Suprapubic skin (tissue), 4 donors: ENCODE results near the gene FNDC11. TPM values are rescaled to one million over a fixed set of nuclear protein-coding genes. Genes with fewer than 3 reads are reported as not detected.

ENCODE experiments used
- DNase-seq, 2 donors: peaks; one replicate each; pipeline ENCODE4 v3.0.0-alpha.2; 2019; ENCODE audit warnings: low spot score in 2 of 2
- H3K27ac ChIP-seq: fragments of 200-600 bp; sonication (generic); one replicate; pipeline ENCODE4 v1.5.1; 2019
- H3K27me3 ChIP-seq: fragments of 200-600 bp; sonication (generic); one replicate; pipeline ENCODE4 v1.5.1; 2019
- H3K36me3 ChIP-seq: fragments of 200-600 bp; sonication (generic); one replicate; pipeline ENCODE4 v1.5.1; 2019
- H3K4me1 ChIP-seq: fragments of 200-600 bp; sonication (generic); one replicate; pipeline ENCODE4 v1.5.1; 2019
- H3K4me3 ChIP-seq: fragments of 200-600 bp; sonication (generic); one replicate; pipeline ENCODE4 v1.5.1; 2019; ENCODE audit warnings: mild to moderate bottlenecking
- H3K9me3 ChIP-seq: fragments of 200-600 bp; sonication (generic); one replicate; pipeline ENCODE4 v1.5.1; 2019
- CTCF ChIP-seq, 2 donors: fragments of 200-600 bp in 1 of 2; fragments of 450-650 bp in 1 of 2; sonication (generic) in 1 of 2; IDR thresholded peaks; one replicate each; pipeline ENCODE4 v1.5.1; 2016 to 2019; ENCODE audit warnings: antibody characterized with exemption in 2 of 2, mild to moderate bottlenecking in 1 of 2, moderate library complexity in 1 of 2
- EP300 ChIP-seq: sonication (generic); formaldehyde crosslinking; IDR thresholded peaks from one replicate; pipeline ENCODE4 v1.6.1; 2017; ENCODE audit warnings: antibody characterized with exemption
- POLR2A ChIP-seq, 2 donors: fragments of 450-650 bp; IDR thresholded peaks; one replicate each; pipeline ENCODE4 v1.6.1; 2017; ENCODE audit warnings: antibody characterized with exemption in 2 of 2, mild to moderate bottlenecking in 2 of 2, moderate library complexity in 2 of 2
- POLR2AphosphoS5 ChIP-seq, 3 donors: sonication (generic); formaldehyde crosslinking; IDR thresholded peaks; one replicate each; pipeline ENCODE4 v1.6.1; 2017; ENCODE audit warnings: antibody characterized with exemption in 3 of 3
- WGBS: methylation state at CpG from one replicate; pipeline ENCODE4 v1.1.5; 2018; 5-methylcytosine and 5-hydroxymethylcytosine counted together
- total RNA-seq, 4 donors: library from RNA; depleted of rRNA; stranded (reverse); fragments of >200 nt; gene quantifications; one replicate each; pipeline ENCODE4 v1.1.0, GENCODE V29; 2016

The FNDC11 gene
- total RNA-seq, 4 donors from 2014 or later = 0.25 to 0.36 TPM; not detected in 2

DNA sequence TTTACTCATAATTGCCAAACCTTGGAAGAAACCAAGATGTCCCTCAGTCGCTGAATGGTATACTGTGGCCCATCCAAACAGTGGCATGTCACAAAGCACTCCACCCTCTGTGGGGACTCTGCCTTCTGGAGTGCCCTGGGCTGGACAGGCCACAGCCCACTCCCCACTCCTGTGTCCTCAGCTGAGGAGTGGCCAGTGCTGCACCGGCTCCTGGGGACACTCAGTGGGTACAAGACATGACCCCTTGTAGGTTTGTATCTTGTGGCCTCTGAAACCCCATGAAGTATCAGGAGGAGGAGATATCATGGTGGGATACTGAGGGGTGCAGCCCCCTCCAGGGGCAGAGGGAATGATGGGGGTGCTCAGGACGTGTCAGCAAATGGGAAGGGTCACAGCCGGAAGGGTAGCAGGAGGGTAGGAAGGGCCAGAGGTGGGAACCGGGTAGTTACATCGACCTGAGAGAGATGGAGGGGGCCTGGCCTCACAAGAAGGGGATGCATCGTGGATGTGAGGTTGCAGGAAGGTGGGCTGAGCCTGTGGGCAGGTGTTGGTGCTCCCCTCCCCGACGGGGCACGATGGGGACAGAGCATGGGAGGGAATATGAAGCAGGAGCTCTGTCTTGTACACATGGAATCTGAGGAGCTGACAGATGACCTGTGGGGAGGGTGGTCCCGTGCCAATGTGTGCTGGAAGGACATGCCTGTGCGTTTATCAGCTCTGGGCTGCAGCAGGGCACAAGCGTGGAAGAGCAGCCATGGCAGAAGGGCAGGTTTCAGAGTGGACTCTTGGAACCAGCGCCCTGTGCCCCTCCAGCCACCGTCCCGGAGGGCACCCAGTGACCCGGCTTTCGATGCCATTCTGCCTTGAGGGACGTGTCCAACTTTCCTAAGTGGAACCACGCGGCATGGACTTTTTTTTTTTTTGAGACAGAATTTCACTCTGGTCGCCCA, 31.9 kb downstream of the FNDC11 start:
- 79% methylated on average over 21 of the region's 22 CpGs for WGBS
- Histone ChIP-seq H3K4me3 (no peak overlapping the region), H3K27ac (no peak overlapping the region), H3K27me3 (no peaks in the 10 kb centered on the region), H3K4me1 (no peaks in the 10 kb centered on the region), H3K9me3 (no peaks in the 10 kb centered on the region), H3K36me3 (peaks cover 25% of the 10 kb centered on the region)
- TF ChIP-seq EP300 = no peak
- no peak for TF ChIP-seq POLR2AphosphoS5 (IDR thresholded peaks at IDR 0.05)
- TF ChIP-seq POLR2A (IDR thresholded peaks at IDR 0.05) = no peak
- TF ChIP-seq CTCF (IDR thresholded peaks at IDR 0.05) = no peak
- no peak for DNase-seq

DNA sequence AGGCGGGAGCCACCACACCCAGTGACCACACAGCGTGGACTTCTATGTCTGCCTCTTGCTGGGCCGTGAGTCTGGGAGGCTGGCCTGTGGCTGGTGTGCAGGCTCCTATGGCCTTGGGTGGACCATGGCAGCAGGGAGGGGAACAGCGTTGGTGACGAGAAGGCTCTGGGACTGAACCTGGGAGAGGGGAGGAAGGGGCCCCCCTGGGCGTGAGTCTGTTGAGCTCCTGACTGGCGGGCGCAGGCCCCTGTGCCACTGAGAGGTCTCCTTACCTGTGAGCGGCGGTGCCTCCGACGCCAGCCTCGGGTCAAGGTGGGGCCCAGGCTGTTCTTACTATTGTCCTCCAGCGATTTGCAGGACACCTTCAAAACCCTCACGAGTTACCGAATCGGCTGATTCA, 32.8 kb downstream of the FNDC11 start:
- Histone ChIP-seq H3K9me3 (no peaks in the 10 kb centered on the region), H3K27ac (no peak overlapping the region), H3K36me3 (peaks cover 32% of the 10 kb centered on the region), H3K4me3 (no peak overlapping the region), H3K4me1 (no peaks in the 10 kb centered on the region), H3K27me3 (no peaks in the 10 kb centered on the region)
- WGBS = 95% methylated on average over 13 of the region's 17 CpGs
- TF ChIP-seq POLR2AphosphoS5 (IDR thresholded peaks at IDR 0.05) (no peak), EP300 (no peak), CTCF (IDR thresholded peaks at IDR 0.05) (no peak)
- DNase-seq = no peak

DNA sequence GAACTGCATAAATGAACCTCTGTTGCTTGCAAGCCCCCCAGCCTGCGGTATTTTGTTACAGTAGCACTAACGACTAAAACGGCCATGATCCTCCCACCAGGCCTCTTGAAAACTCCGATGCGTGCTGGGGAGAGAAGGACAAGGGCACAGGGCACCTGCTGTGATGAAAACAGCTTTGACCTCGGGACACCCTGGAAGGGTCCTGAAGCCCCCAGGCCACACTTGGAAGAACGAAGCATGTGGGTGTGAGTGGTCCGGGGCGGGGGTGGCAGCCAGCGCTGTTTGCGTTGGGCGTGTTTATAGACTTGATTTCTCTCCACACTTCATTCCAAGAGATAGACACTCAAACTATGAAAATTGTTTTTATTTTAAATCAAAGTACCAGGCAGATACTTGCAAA, 33.3 kb downstream of the FNDC11 start:
- Histone ChIP-seq H3K4me1 (no peaks in the 10 kb centered on the region), H3K4me3 (no peak overlapping the region), H3K27me3 (no peaks in the 10 kb centered on the region), H3K9me3 (no peaks in the 10 kb centered on the region), H3K36me3 (peaks cover 36% of the 10 kb centered on the region), H3K27ac (no peak overlapping the region)
- DNase-seq = no peak
- TF ChIP-seq EP300 (no peak), CTCF (IDR thresholded peaks at IDR 0.05) (no peak), POLR2AphosphoS5 (IDR thresholded peaks at IDR 0.05) (no peak), POLR2A (IDR thresholded peaks at IDR 0.05) (no peak)
- 91% methylated on average over 12 of the region's 12 CpGs for WGBS

DNA sequence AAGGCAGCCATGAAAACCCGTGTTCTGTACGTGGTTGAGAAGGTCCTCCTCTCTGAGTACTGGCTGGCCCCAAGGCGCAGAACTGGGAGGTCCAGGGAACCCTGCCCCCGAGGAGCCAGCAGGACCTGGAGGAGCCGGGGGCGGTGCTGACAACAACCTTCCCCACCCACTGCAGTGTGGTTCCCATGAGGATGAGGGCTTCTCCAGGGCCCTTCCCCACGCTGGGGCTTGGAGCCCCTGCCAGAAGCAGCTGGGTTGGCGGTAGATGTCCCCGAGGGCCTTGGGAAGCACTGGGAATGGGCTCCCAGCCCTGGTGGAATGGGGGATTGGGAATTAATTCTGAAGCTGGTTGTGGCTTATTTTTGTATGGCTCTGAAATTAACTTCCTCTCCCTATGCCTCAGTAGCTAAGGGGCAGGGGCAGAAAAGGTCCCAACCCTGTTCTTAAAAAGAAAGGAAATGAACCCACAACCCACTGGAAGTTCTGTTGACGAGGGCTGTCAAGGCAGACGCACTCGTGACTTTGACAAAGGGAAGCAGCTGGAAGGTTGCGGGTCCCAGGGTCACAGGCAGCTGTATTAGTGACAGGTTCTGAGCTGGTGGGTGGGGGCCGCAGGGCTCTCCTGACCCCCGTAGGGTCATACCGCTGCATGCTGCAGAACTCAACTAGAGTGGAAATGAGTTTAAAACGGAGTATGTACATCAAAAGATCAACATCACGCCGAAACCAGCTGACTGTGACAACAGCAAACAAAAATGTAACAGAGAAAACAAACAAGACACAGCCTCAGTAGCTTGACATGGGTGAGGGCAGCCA, 34.0 kb downstream of the FNDC11 start:
- no peaks in the 10 kb centered on the region for H3K4me1 ChIP-seq
- no peak overlapping the region for H3K27ac ChIP-seq
- no peak overlapping the region for H3K4me3 ChIP-seq
- DNase-seq = no peak
- no peaks in the 10 kb centered on the region for H3K27me3 ChIP-seq
- 73% methylated on average over 18 of the region's 19 CpGs for WGBS
- H3K9me3 ChIP-seq = no peaks in the 10 kb centered on the region
- TF ChIP-seq CTCF (IDR thresholded peaks at IDR 0.05) = no peak
- no peak for TF ChIP-seq POLR2AphosphoS5 (IDR thresholded peaks at IDR 0.05)
- no peak for TF ChIP-seq EP300
- TF ChIP-seq POLR2A (IDR thresholded peaks at IDR 0.05) = no peak
- peaks cover 42% of the 10 kb centered on the region for H3K36me3 ChIP-seq

DNA sequence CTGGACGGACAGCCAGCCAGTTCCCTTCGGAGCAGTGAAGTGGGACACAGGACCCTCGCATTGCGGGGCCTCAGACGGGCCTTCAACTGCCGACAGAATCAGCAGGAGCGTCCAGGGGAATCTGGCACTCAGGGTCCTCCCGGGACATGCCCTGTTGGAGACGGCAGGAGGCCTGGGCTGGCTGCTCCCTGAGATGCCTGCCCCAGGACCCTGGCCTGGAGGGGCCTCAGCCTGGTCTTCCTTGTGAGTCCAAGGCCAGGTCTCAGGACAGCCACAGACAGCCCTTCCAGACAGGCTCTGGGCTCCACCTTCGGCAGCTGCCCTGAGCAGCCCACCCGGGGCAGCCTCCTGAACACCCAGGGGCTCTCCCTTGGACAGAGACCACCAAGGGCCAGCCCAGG, 34.7 kb downstream of the FNDC11 start:
- TF ChIP-seq POLR2A (IDR thresholded peaks at IDR 0.05) = no peak
- TF ChIP-seq POLR2AphosphoS5 (IDR thresholded peaks at IDR 0.05) = no peak
- no peak for TF ChIP-seq CTCF (IDR thresholded peaks at IDR 0.05)
- TF ChIP-seq EP300 = no peak
- no peak for DNase-seq
- Histone ChIP-seq H3K9me3 (no peaks in the 10 kb centered on the region), H3K27ac (no peak overlapping the region), H3K36me3 (peaks cover 48% of the 10 kb centered on the region), H3K27me3 (no peaks in the 10 kb centered on the region), H3K4me3 (no peak overlapping the region), H3K4me1 (no peaks in the 10 kb centered on the region)
- 80% methylated on average over 7 of the region's 11 CpGs for WGBS
